Measurements from ENCODE around the gene IMMP2L.
A peak's percentile ranks its signal among the peaks of the same experiment; 100 is the strongest.
"Not testable (repeated sequence)": the region's sequence is repeated elsewhere in the genome, so short reads cannot be mapped to it uniquely, and the experiment has no call there.

Gene IMMP2L

DNA sequence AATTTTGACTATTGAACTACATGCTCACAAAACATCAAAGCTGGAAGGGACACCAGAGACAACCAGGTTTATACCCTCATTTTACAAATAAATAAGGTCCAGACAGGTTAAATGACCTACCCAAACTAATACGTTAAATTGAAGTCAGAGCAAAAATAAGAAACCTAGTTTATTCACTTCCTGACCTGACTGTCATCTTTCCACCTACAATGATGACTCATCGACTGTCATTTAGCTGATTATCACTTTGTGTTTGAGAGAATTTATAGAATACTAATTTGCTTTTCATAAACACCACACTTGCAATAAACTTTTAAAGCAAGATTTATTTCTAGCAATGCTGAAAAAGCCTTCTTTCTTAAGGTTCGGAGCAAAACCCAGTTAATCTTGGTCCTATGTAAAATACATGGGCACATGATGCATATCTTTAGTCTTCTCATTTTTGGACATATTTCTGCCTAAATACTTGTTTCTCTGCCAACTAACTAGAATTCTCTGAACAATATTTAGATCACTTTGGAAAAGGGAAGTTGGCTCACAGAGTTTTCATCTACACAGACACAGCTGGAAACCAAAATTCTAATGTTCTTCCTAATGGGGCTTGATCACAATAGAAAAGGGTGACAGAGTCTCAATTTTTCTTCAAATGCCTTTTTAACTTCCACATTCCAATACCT, 488.1 kb downstream of the IMMP2L start:
- no peaks in the 10 kb centered on the region for H3K27me3 Mint-ChIP-seq
- peaks cover 2% of the 10 kb centered on the region for H3K9me3 Mint-ChIP-seq
- H3K4me3 Mint-ChIP-seq = peak overlapping the region; percentile 43
- H3K36me3 Mint-ChIP-seq (ENCODE audit: low read depth) = peaks cover 4% of the 10 kb centered on the region
- H3K27ac Mint-ChIP-seq = peak overlapping the region; percentile 90
- H3K4me1 Mint-ChIP-seq (ENCODE audit: low read depth) = peaks cover 67% of the 10 kb centered on the region
- no peak for DNase-seq

DNA sequence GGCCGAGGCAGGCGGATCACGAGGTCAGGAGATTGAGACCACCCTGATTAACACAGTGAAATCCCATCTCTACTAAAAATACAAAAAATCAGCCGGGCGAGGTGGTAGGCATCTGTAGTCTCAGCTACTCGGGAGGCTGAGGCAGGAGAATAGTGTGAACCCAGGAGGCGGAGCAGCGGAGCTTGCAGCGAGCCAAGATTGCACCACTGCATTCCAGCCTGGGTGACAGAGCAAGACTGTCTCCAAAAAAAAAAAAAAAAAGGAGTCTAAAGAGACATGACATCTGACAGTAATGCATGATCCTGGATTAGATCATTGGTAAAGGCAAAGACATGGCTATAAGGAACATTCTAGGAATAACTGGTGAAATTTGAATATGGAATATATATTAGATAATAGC, 489.6 kb downstream of the IMMP2L start:
- not testable (repeated sequence) for H3K36me3 Mint-ChIP-seq (ENCODE audit: low read depth); H3K4me3 Mint-ChIP-seq; H3K9me3 Mint-ChIP-seq; H3K27ac Mint-ChIP-seq; DNase-seq; H3K27me3 Mint-ChIP-seq
- H3K4me1 Mint-ChIP-seq (ENCODE audit: low read depth) = peaks cover 71% of the 10 kb centered on the region

DNA sequence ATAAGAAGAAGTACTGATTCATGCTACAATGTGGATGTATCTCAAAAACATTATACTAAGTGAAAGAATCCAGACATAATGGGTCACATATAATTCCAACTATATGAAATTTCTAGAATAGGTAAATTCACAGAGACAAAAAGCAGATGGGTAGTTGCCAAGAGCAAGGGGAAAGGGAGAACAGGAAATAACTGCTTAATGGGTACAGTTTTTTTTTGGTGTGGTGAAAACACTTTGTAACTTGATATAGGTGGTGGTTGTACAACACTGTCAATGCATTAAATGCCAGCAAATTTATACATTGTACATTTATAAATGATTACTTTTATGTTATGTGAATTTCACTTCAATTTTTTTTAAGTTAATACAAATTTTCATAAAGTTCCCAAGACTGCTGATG, 490.7 kb downstream of the IMMP2L start:
- H3K4me3 Mint-ChIP-seq = no peak overlapping the region

DNA sequence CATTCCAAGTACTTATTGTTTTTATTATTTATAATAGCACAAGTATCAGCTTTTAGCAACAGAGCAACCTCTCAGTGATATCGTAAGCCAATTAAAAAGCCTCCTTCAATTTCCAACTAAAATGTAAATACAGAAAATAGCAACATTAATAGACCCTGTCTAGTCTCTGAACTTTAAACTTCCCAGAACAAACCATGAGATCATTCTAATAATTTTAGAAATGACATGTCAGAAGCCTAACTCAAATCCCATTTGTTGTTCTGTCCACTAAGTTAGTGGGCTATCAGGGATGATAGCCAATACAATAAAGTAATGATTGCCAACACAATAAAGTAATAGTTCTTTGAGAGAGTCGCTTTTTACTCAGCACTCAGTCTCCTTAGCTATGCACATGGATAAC, 493.7 kb downstream of the IMMP2L start:
- Mint-ChIP-seq H3K4me3 (no peak overlapping the region), H3K27me3 (no peaks in the 10 kb centered on the region), H3K4me1 (ENCODE audit: low read depth) (peaks cover 37% of the 10 kb centered on the region), H3K27ac (no peak overlapping the region), H3K36me3 (ENCODE audit: low read depth) (peaks cover 8% of the 10 kb centered on the region), H3K9me3 (peaks cover 10% of the 10 kb centered on the region)
- DNase-seq = no peak

More for the DNA sequence above, 490.7 kb downstream of the IMMP2L start:
- H3K9me3 Mint-ChIP-seq = peaks cover 2% of the 10 kb centered on the region
- H3K27ac Mint-ChIP-seq = no peak overlapping the region
- no peaks in the 10 kb centered on the region for H3K27me3 Mint-ChIP-seq
- H3K36me3 Mint-ChIP-seq (ENCODE audit: low read depth) = peaks cover 4% of the 10 kb centered on the region
- H3K4me1 Mint-ChIP-seq (ENCODE audit: low read depth) = peaks cover 62% of the 10 kb centered on the region
- DNase-seq = no peak

DNA sequence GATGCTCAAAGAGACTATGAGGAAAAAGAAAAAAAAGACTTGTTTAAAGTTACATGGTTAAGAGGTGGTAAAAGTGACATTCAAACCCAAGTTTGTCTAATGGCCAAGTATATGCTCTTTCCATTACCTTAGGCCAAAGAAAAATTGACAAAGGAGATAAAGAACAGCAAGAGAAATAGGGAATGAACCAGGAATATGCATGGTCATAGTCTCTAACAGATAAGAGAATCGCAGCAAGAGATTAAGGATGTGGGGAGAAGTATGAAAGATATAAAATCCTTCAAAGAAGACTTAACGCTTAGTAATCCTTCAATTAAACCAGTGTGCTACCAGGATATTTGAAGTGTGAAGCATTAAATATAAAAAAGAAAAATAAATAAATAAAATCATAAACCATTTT, 494.6 kb downstream of the IMMP2L start:
- Mint-ChIP-seq H3K4me3 (no peak overlapping the region), H3K27ac (no peak overlapping the region), H3K9me3 (peaks cover 14% of the 10 kb centered on the region), H3K36me3 (ENCODE audit: low read depth) (peaks cover 13% of the 10 kb centered on the region), H3K27me3 (no peaks in the 10 kb centered on the region), H3K4me1 (ENCODE audit: low read depth) (peaks cover 29% of the 10 kb centered on the region)
- no peak for DNase-seq

DNA sequence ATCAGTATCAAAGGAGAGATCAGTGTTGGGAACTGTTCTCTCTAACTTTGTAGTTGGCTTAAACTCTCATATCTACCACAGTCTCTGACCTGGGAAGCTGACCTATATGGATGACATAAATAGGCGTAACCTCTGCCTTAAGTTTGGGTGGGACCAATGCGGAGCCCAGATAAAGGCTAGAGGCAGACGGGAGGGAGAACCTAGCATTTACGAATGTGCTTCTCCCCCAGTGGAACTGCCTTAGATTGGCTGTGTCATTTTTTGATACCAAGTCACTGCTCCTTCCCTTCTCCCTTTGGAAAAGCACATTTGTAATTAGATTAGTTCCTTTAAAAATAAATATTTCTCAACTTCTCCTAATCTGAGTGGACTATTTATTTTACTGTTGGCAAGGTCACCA, 495.0 kb downstream of the IMMP2L start:
- DNase-seq = no peak
- H3K36me3 Mint-ChIP-seq (ENCODE audit: low read depth) = peaks cover 16% of the 10 kb centered on the region

DNA sequence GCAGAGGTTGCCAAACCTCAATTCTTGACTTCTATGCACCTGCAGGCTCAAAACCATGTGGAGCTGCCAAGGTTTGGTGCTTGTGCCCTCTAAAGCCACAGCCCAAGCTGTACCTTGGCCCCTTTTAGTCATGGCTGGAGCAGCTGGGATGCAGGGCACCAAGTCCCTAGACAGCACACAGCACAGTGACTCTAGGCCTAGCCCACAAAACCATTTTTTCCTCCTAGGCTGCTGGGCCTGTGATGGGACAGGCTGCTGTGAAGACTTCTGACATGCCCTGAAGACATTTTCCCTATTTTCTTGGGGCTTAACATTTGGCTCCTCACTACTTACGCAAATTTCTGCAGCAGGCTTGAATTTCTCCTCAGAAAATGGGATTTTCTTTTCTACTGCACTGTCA, 499.1 kb downstream of the IMMP2L start:
- peaks cover 22% of the 10 kb centered on the region for H3K36me3 Mint-ChIP-seq (ENCODE audit: low read depth)

More for the DNA sequence above, 495.0 kb downstream of the IMMP2L start:
- Mint-ChIP-seq H3K27me3 (no peaks in the 10 kb centered on the region), H3K4me1 (ENCODE audit: low read depth) (peaks cover 26% of the 10 kb centered on the region), H3K9me3 (peaks cover 17% of the 10 kb centered on the region), H3K27ac (no peak overlapping the region), H3K4me3 (no peak overlapping the region)

DNA sequence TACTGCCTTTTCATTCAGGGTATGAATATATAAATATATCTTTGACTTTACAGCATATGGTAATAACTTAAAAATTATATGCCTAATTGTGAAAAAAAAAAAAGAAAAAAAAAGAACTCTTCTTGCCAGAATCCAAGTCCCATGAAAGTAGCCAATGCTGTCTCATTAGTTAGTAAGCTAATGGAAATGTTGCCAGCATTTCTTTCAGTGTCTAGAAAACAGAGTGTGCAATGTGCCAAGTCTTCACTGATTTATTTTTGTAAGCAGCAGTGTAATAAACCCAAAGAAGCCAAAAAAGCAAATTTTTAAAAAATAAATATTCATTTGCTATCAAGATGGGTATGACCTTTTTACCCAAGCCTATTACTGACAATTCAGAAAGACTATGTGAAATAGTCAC, 502.5 kb downstream of the IMMP2L start:
- H3K27me3 Mint-ChIP-seq = no peaks in the 10 kb centered on the region

More for the DNA sequence above, 499.1 kb downstream of the IMMP2L start:
- H3K9me3 Mint-ChIP-seq = peaks cover 21% of the 10 kb centered on the region
- no peak overlapping the region for H3K27ac Mint-ChIP-seq
- no peaks in the 10 kb centered on the region for H3K27me3 Mint-ChIP-seq
- H3K4me3 Mint-ChIP-seq = no peak overlapping the region
- DNase-seq = no peak
- H3K4me1 Mint-ChIP-seq (ENCODE audit: low read depth) = peaks cover 6% of the 10 kb centered on the region

DNA sequence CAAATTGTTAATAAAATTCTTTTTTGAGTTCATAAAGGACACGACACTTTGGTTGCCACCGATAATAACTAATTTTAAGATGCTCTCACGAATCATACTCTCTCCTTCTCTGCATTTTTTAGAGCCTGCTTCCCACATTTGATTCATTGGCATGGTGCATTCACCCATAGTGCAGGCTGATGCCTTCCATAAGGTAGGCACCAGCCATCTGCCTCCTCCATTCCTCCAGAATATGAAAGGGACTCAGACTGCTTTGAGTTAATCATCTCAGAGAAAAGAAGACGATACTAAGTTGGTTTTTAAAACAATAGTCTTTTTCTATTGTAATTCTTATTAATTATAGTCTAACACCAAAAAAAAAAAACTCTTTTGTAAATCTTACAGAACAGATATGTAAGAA, 505.2 kb downstream of the IMMP2L start:
- Mint-ChIP-seq H3K4me1 (ENCODE audit: low read depth) (peaks cover 30% of the 10 kb centered on the region), H3K4me3 (no peak overlapping the region), H3K36me3 (ENCODE audit: low read depth) (peaks cover 4% of the 10 kb centered on the region), H3K9me3 (peaks cover 3% of the 10 kb centered on the region), H3K27me3 (no peaks in the 10 kb centered on the region), H3K27ac (no peak overlapping the region)
- no peak for DNase-seq

More for the DNA sequence above, 502.5 kb downstream of the IMMP2L start:
- no peak for DNase-seq
- Mint-ChIP-seq H3K27ac (no peak overlapping the region), H3K36me3 (ENCODE audit: low read depth) (peaks cover 18% of the 10 kb centered on the region), H3K9me3 (peaks cover 17% of the 10 kb centered on the region), H3K4me3 (no peak overlapping the region), H3K4me1 (ENCODE audit: low read depth) (peaks cover 12% of the 10 kb centered on the region)

DNA sequence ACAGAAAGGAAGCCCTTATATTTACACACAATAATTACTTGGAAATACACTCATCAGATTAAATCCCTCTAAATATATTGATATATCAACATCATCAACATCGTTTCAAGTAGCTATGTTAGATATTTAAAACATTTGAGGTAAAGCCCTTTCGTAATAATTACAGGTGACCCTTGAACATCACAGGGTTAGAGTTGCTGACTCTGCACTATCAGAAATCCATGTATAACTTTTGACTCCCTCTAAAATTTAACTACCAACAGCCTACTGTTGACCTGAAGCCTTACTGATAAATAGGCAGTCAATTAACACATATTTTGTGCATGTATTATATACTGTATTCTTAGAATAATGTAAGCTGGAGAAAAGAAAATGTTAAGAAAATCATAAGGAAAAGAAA, 505.9 kb downstream of the IMMP2L start:
- H3K4me3 Mint-ChIP-seq = no peak overlapping the region
- DNase-seq = no peak
- peaks cover 30% of the 10 kb centered on the region for H3K4me1 Mint-ChIP-seq (ENCODE audit: low read depth)
- H3K36me3 Mint-ChIP-seq (ENCODE audit: low read depth) = no peaks in the 10 kb centered on the region
- H3K27ac Mint-ChIP-seq = no peak overlapping the region
- no peaks in the 10 kb centered on the region for H3K9me3 Mint-ChIP-seq
- no peaks in the 10 kb centered on the region for H3K27me3 Mint-ChIP-seq

DNA sequence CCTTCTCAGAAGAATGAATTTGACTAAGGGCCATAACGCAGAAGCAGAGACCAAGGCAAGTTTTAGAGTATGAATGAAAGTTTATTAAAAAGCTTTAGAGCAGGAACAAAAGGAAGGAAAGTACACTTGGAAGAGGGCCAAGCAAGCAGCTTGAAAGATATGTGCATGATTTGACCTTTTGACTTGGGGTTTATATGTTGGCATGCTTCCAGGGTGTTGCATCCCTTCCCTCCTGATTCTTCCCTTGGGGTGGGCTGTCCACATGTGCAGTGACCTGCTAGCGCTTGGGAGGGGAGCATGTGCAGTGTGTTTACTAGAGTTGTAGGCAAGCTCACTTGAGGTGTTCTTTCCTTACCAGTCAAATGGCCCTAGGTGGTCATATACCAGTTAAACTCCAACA, 509.3 kb downstream of the IMMP2L start:
- H3K27ac Mint-ChIP-seq = no peak overlapping the region
- H3K4me3 Mint-ChIP-seq = no peak overlapping the region
- H3K9me3 Mint-ChIP-seq = no peaks in the 10 kb centered on the region
- peaks cover 35% of the 10 kb centered on the region for H3K4me1 Mint-ChIP-seq (ENCODE audit: low read depth)
- DNase-seq = no peak
- H3K27me3 Mint-ChIP-seq = no peaks in the 10 kb centered on the region
- no peaks in the 10 kb centered on the region for H3K36me3 Mint-ChIP-seq (ENCODE audit: low read depth)

DNA sequence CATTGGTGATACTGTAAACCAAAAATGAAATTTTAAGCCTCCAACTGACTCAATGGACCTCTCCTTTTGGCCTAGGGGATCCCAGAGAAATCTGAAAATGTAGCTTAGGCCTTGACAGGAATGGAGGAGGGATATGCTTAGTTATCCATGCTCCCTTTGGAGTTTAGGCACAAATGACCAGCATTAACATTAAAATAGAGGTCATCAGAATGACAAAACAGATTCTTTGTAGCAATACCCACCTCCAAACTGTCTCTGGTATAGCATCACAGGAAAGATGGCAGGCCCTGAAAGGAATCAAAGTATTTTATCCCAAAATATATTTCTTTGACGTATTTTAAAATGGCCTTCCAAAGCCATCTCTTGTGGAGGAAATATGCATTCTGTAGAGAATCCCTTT, 510.5 kb downstream of the IMMP2L start:
- no peaks in the 10 kb centered on the region for H3K27me3 Mint-ChIP-seq
- no peak overlapping the region for H3K27ac Mint-ChIP-seq
- no peak for DNase-seq
- H3K4me3 Mint-ChIP-seq = no peak overlapping the region
- H3K36me3 Mint-ChIP-seq (ENCODE audit: low read depth) = no peaks in the 10 kb centered on the region
- H3K9me3 Mint-ChIP-seq = no peaks in the 10 kb centered on the region
- peaks cover 29% of the 10 kb centered on the region for H3K4me1 Mint-ChIP-seq (ENCODE audit: low read depth)

DNA sequence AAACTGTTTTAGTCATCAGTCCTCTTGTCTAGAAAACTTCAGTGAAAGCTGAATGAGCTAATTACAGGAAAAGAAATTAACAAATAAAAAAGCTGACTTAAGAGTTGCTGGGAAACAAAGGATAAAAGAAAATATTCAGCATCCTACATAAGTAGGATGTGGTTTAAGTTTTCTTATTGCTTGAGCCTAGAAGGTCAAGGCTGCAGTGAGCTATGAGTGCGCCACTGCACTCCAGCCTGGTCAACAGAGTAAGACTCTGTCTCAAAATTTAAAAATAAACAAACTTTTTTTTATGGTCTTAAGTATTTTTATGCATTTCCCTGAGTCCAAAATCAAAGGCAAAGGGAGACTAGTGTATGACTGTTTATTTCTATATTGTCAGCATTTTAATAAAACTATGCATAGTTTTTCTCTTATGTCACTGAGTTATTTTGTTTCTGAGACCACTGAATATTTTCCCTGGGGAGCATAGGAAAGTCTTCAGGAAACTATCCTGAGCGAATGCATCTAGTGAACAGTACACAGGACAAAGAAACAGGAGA, 511.3 kb downstream of the IMMP2L start:
- no peak overlapping the region for H3K27ac Mint-ChIP-seq
- H3K27me3 Mint-ChIP-seq = no peaks in the 10 kb centered on the region
- no peak for DNase-seq
- no peaks in the 10 kb centered on the region for H3K36me3 Mint-ChIP-seq (ENCODE audit: low read depth)
- H3K4me3 Mint-ChIP-seq = no peak overlapping the region
- no peaks in the 10 kb centered on the region for H3K9me3 Mint-ChIP-seq
- peaks cover 27% of the 10 kb centered on the region for H3K4me1 Mint-ChIP-seq (ENCODE audit: low read depth)

DNA sequence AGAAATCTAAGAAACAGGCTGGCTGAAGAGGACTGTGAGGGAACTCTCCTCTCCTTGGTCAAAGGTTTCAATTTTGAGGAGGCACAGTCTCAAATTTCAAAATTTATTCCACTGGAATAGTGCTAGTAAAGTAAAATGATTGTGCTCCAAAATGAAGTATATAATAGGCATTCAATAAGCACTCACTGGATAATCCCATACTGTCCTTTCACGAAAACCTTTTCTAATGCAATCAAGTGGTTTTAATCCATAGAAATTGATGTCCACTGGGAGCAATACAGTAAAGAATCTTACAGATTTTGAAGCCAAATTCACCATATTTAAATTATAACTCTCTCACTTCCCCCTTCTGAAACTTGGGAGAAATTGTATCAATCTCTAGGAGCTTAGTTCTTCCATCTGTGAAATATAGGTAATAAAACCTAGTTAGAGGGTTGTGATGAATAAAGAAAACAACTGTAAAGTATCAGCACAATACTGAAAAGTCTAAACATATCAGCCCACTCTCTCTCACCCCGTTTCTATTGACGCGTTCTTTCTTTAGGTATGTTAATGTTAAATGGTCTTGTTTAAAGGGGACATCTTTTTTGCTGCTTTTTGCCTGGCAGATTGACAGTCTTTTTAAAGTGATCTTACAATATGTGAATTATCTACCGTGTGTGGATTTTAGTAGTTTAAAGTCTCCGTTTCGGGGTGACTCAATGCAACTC, 512.2 kb downstream of the IMMP2L start:
- no peak for DNase-seq
- Mint-ChIP-seq H3K27ac (no peak overlapping the region), H3K27me3 (no peaks in the 10 kb centered on the region), H3K9me3 (no peaks in the 10 kb centered on the region), H3K4me3 (no peak overlapping the region), H3K36me3 (ENCODE audit: low read depth) (no peaks in the 10 kb centered on the region), H3K4me1 (ENCODE audit: low read depth) (peaks cover 27% of the 10 kb centered on the region)

DNA sequence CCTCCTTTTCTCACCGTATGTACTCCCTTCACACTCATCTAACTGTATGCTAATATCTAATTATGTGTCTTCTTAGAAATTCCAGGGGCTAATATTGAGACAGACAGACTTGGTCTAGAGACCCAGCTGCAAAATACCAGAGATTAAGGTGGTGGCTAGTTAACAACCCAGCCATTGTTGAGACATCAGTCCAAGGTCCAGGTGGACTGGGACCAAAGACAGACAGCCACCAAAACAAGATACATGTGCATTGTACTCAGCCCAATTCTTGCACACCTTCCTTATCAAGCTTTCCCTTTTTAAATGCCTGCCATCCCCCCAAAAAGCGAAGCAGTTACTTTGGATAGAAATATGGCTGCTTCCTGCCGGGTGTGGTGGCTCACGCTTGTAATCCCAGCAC, 514.7 kb downstream of the IMMP2L start:
- H3K9me3 Mint-ChIP-seq = no peaks in the 10 kb centered on the region
- H3K4me3 Mint-ChIP-seq = no peak overlapping the region
- H3K4me1 Mint-ChIP-seq (ENCODE audit: low read depth) = peaks cover 19% of the 10 kb centered on the region
- no peak for DNase-seq
- H3K27ac Mint-ChIP-seq = no peak overlapping the region
- no peaks in the 10 kb centered on the region for H3K36me3 Mint-ChIP-seq (ENCODE audit: low read depth)
- H3K27me3 Mint-ChIP-seq = no peaks in the 10 kb centered on the region

All from activated T-cell treated with anti-CD3 and anti-CD28 coated beads, Interleukin-2, amount 50 U/mL, for 24 hours (primary cell).